B cell (primary cell): ENCODE results near the gene PDLIM4. TPM values are rescaled to one million over a fixed set of nuclear protein-coding genes. Genes with fewer than 3 reads are reported as not detected.

ENCODE experiments used
- ATAC-seq: fragments of 200-7000 bp; cut with Tn5 transposase; one replicate; pipeline ENCODE4 v1.10.0; 2021; ENCODE audit warnings: low read depth, mild to moderate bottlenecking, moderate number of reproducible peaks, moderate library complexity
- CTCF ChIA-PET: fragments of 350-600 bp; sonication (Branson Sonifier 250); formaldehyde crosslinking; loops from one replicate; lab custom pipeline; 2021; ENCODE audit warnings: antibody characterized with exemption, inconsistent platforms; lab: Charles Lee
- POLR2A ChIA-PET: fragments of 350-600 bp; sonication (Branson Sonifier 250); formaldehyde crosslinking; loops from one replicate; lab custom pipeline; 2021; ENCODE audit warnings: antibody characterized with exemption; lab: Charles Lee
- DNase-seq: peaks from one replicate; pipeline ENCODE4 v3.0.0; 2013
- H2AFZ ChIP-seq: 2 replicates; pipeline ENCODE4 v1.6.1; 2012; ENCODE audit warnings: mild to moderate bottlenecking, low read depth, low read length; ENCODE audit not compliant: insufficient read depth, poor library complexity, severe bottlenecking
- H3K27ac ChIP-seq, 2 donors: 1 replicate in 1 of 2; 2 replicates in 1 of 2; pipeline ENCODE4 v1.5.1; 2012 to 2013; ENCODE audit warnings: low read length in 2 of 2, mild to moderate bottlenecking in 2 of 2, moderate library complexity in 1 of 2
- H3K27me3 ChIP-seq, 4 experiments: fragments of 200-600 bp in 1 of 4; sonication (generic) in 1 of 4; replicated peaks in 1 of 4; 1 replicate in 2 of 4; 2 replicates in 2 of 4; pipeline versions ENCODE4 v1.6.1 to v1.7.0; 2013 to 2016; ENCODE audit warnings: low read length in 3 of 4, mild to moderate bottlenecking in 2 of 4, mixed read lengths in 1 of 4, moderate library complexity in 1 of 4; ENCODE audit not compliant: insufficient read depth in 4 of 4, control insufficient read depth in 3 of 4; ENCODE audit errors: control extremely low read depth in 1 of 4
- H3K36me3 ChIP-seq, 2 experiments: replicated peaks in 1 of 2; 1 replicate in 1 of 2; 2 replicates in 1 of 2; pipeline versions ENCODE4 v1.6.1 to v1.7.1; 2013; ENCODE audit warnings: low read length in 1 of 2; ENCODE audit not compliant: insufficient read depth in 2 of 2, control insufficient read depth in 1 of 2; ENCODE audit errors: control extremely low read depth in 1 of 2, extremely low read depth in 1 of 2
- H3K4me1 ChIP-seq, 2 donors: fragments of 200-600 bp in 1 of 2; sonication (generic) in 1 of 2; 1 replicate in 1 of 2; 2 replicates in 1 of 2; pipeline versions ENCODE4 v1.5.1 to v1.6.1; 2013 to 2017; ENCODE audit warnings: low read length in 2 of 2; ENCODE audit not compliant: control insufficient read depth in 2 of 2, insufficient read depth in 2 of 2
- H3K4me2 ChIP-seq: replicated peaks from 2 replicates; pipeline ENCODE3; 2012; ENCODE audit warnings: mild to moderate bottlenecking, low read depth, low read length; ENCODE audit not compliant: poor library complexity, severe bottlenecking
- H3K4me3 ChIP-seq, 5 experiments: fragments of 200-600 bp in 1 of 5; sonication (generic) in 1 of 5; 1 replicate in 3 of 5; 2 replicates in 2 of 5; pipeline versions ENCODE4 v1.5.1 to v1.7.0; 2011 to 2016; ENCODE audit warnings: low read length in 4 of 5, mild to moderate bottlenecking in 4 of 5, low read depth in 2 of 5, control low read depth in 1 of 5, moderate library complexity in 1 of 5; ENCODE audit not compliant: insufficient read depth in 1 of 5; ENCODE audit errors: control extremely low read depth in 1 of 5, extremely low read depth in 1 of 5
- H3K79me2 ChIP-seq: fragments of 200-600 bp; sonication (generic); one replicate; pipeline ENCODE4 v1.6.0; 2016; ENCODE audit warnings: low read length; ENCODE audit not compliant: control insufficient read depth, insufficient read depth
- H3K9ac ChIP-seq: fragments of 200-600 bp; sonication (generic); 2 replicates; pipeline ENCODE4 v1.6.1; 2017; ENCODE audit warnings: mild to moderate bottlenecking, low read length, moderate library complexity
- H3K9me3 ChIP-seq, 3 donors: one replicate each; pipeline versions ENCODE4 v1.6.1 to v1.7.1; 2013; ENCODE audit warnings: low read length in 2 of 3; ENCODE audit not compliant: control insufficient read depth in 2 of 3, insufficient read depth in 1 of 3; ENCODE audit errors: control extremely low read depth in 1 of 3
- H4K20me1 ChIP-seq: 2 replicates; pipeline ENCODE4 v1.6.0; 2012; ENCODE audit warnings: mild to moderate bottlenecking, low read length; ENCODE audit not compliant: insufficient read depth, control insufficient read depth, poor library complexity, severe bottlenecking
- H3K27ac Mint-ChIP-seq: one replicate; pipeline ENCODE4 v1.8.0; 2021; ENCODE audit warnings: mixed read lengths
- H3K27me3 Mint-ChIP-seq: one replicate; pipeline ENCODE4 v1.8.0; 2021; ENCODE audit warnings: mixed read lengths
- H3K4me1 Mint-ChIP-seq: one replicate; pipeline ENCODE4 v1.8.0; 2021; ENCODE audit warnings: mixed read lengths
- H3K4me3 Mint-ChIP-seq: one replicate; pipeline ENCODE4 v1.8.0; 2021; ENCODE audit warnings: mixed read lengths
- H3K9me3 Mint-ChIP-seq: one replicate; pipeline ENCODE4 v1.8.0; 2022; ENCODE audit warnings: mixed read lengths; ENCODE audit not compliant: insufficient read depth
- CTCF ChIP-seq: fragments of 200-600 bp; IDR thresholded peaks from one replicate; pipeline ENCODE4 v1.8.0; 2022; ENCODE audit warnings: antibody characterized with exemption, mild to moderate bottlenecking
- EZH2 ChIP-seq: IDR thresholded peaks from 2 replicates; pipeline ENCODE4 v1.6.1; 2012; ENCODE audit warnings: borderline replicate concordance, low read depth, mild to moderate bottlenecking, moderate library complexity, low read length; ENCODE audit not compliant: insufficient read depth, poor library complexity, severe bottlenecking
- WGBS: methylation state at CpG from one replicate; pipeline ENCODE4 v1.1.5; 2013; ENCODE audit warnings: missing lambda C conversion rate; ENCODE audit not compliant: insufficient coverage; 5-methylcytosine and 5-hydroxymethylcytosine counted together
- intact Hi-C: fragments of 100-400 bp; cut with micrococcal nuclease; formaldehyde crosslinking; loops from one replicate; pipeline ENCODE4 v1.10.0; 2022
- polyA plus RNA-seq: library from polyadenylated mRNA; depleted of rRNA; stranded (reverse); fragments of >200 nt; gene quantifications from 2 replicates; pipeline ENCODE4 v1.2.3, GENCODE V29; 2012
- total RNA-seq, 2 donors: library from RNA; stranded (reverse); fragments of 120-200 nt in 1 of 2; gene quantifications; 1 replicate in 1 of 2; 2 replicates in 1 of 2; pipeline versions ENCODE4 v1.2.3 to v1.2.4, GENCODE V29; 2013 to 2022

Gene PDLIM4
- total and polyA plus RNA-seq, 2 donors (not counting 1 experiment from before 2014, with no cell fraction given): not detected

- Histone ChIP-seq H3K27ac (no peak overlapping the region), H3K4me1 (peaks cover 8 to 9% of the 10 kb centered on the region in 2 donors), H2AFZ (no peak overlapping the region), H3K4me2 (no peak overlapping the region), H3K27me3 (peaks cover 0 to 39% (median 14%) of the 10 kb centered on the region in 4 experiments), H3K79me2 (no peaks in the 10 kb centered on the region), H3K4me3 (no peak overlapping the region), H3K36me3 (no peaks in the 10 kb centered on the region), H4K20me1 (no peaks in the 10 kb centered on the region), H3K9me3 (peaks cover 0 to 7% (median 0%) of the 10 kb centered on the region in 3 donors), H3K9ac (no peak overlapping the region)
- CTCF ChIA-PET: no interaction called here
- H3K27ac Mint-ChIP-seq: no peak overlapping the region
- no peak for DNase-seq
- no peak for ATAC-seq
- H3K4me3 Mint-ChIP-seq: no peak overlapping the region
- intact Hi-C loops: no loop called here
- POLR2A ChIA-PET: no interaction called here
- TF ChIP-seq CTCF (no peak), EZH2 (no peak)
- WGBS: 93% methylated on average over 19 of the region's 24 CpGs
- H3K27me3 Mint-ChIP-seq: peaks cover 24% of the 10 kb centered on the region
- H3K4me1 Mint-ChIP-seq: peaks cover 2% of the 10 kb centered on the region
- no peaks in the 10 kb centered on the region for H3K9me3 Mint-ChIP-seq
These were observed 1.8 kb downstream of the PDLIM4 start for GRCh38 chr5:132259069-132259851.

- Histone ChIP-seq H3K27me3 (peaks cover 0 to 39% (median 14%) of the 10 kb centered on the region in 4 experiments), H3K9ac (no peak overlapping the region), H3K4me3 (no peak overlapping the region), H3K9me3 (peaks cover 0 to 4% (median 0%) of the 10 kb centered on the region in 3 donors), H3K27ac (no peak overlapping the region), H3K79me2 (no peaks in the 10 kb centered on the region), H3K36me3 (no peaks in the 10 kb centered on the region), H3K4me2 (no peak overlapping the region), H3K4me1 (peaks cover 8 to 9% of the 10 kb centered on the region in 2 donors), H2AFZ (no peak overlapping the region), H4K20me1 (no peaks in the 10 kb centered on the region)
- peaks cover 2% of the 10 kb centered on the region for H3K4me1 Mint-ChIP-seq
- TF ChIP-seq CTCF: no peak
- no peak for TF ChIP-seq EZH2
- H3K4me3 Mint-ChIP-seq: no peak overlapping the region
- no peak for ATAC-seq
- POLR2A ChIA-PET: no interaction called here
- 67% methylated on average over 6 of the region's 6 CpGs for WGBS
- peaks cover 20% of the 10 kb centered on the region for H3K27me3 Mint-ChIP-seq
- intact Hi-C loops: no loop called here
- no peak overlapping the region for H3K27ac Mint-ChIP-seq
- CTCF ChIA-PET: interaction anchor here (1.1 to 1.2 kb wide), 2 partner anchors 12 to 197 kb away, joined by 3 to 5 read pairs; no protein-coding TSS in a partner anchor
- no peak for DNase-seq
- H3K9me3 Mint-ChIP-seq: no peaks in the 10 kb centered on the region
These were observed 2.6 kb downstream of the PDLIM4 start for GRCh38 chr5:132260051-132260450.
